ENCODE data around the gene CTNNA3.

The CTNNA3 gene

DNA sequence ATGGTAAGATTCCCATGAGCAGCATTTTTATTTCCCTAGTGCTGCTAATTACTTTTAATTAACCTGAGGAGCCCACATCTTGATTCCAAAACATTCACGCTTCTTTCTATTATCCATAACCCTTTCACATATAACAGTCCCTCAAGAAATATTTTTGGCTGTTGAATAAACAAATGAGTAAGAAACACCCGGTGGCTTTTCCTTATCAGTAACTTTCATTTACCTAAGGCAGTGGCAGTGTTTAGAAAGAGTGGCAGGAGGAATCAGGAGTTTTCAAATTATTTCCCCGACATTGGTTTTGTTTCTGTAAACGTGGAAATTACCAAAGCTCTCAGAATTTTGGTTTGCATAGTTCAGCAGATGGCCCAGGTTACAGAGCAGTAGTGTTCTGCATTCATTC, 1785.8 kb downstream of the CTNNA3 start:
- in situ Hi-C loops (cut with HindIII; ENCODE audit: low sequenced_read_pairs), result no loop called here

DNA sequence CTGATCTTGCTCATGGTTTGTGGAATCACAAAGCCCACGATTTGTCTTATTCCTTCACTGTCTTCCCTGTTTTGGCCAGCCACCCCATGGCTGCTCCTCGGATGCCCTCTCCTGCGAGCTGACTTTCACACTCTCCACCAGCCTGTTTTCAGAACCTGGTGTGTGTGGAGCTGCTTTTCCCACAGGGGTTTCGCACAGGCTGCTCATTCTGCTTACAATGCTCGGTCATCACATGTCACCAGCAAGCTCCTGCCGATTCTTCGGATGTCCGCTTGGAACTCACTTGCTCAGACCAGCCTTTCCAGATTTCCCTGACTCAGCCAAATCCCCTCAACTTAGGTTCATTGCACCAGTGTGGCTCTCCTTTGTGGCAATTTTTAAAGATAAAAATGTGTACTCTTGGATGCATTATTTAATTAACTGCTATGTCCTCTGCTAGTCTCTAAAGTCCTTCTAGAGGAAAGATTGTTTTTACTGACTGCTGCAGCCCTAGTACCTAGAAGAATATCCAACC, 1788.7 kb downstream of the CTNNA3 start:
- in situ Hi-C loops (cut with HindIII; ENCODE audit: low sequenced_read_pairs), result no loop called here

DNA sequence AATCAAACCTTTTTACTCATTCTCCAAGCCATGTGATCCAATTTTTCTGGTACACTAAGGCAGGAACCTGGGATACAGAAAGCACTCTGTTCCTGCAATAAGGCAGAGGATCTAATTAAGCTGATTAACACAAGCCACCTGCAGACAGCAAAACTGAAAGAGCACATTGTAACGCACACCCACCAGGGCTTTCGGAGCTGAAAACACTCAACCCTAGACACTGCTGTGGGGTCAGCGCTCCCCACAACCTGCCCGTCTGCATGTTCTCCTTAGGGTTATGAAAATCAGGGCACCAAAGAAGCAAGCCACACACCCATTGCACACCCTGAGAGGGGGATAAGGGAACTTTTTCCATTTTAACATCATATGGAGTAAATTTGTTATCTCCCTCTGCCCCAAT, 1792.4 kb downstream of the CTNNA3 start:
- in situ Hi-C loops (cut with HindIII; ENCODE audit: low sequenced_read_pairs), result no loop called here

DNA sequence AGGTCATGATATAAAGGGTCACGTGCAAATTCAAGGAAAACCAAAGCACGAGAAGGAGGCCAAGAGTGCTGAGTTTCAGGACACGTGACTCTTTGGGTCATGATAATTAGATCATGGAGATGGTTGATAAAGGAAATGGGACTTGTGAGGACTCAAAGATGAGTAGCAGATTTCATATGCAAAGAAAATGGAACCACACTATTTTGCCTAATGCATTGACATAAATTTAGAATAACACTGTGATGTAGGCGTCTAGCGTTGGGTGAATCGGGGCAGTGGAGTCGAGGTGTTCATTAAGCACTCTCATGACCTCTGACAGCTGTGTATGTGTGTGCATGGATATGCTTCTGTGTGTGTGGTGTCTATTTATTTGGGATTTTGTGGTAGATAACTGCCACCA, 1795.7 kb downstream of the CTNNA3 start:
- in situ Hi-C loops (cut with HindIII; ENCODE audit: low sequenced_read_pairs), result no loop called here

DNA sequence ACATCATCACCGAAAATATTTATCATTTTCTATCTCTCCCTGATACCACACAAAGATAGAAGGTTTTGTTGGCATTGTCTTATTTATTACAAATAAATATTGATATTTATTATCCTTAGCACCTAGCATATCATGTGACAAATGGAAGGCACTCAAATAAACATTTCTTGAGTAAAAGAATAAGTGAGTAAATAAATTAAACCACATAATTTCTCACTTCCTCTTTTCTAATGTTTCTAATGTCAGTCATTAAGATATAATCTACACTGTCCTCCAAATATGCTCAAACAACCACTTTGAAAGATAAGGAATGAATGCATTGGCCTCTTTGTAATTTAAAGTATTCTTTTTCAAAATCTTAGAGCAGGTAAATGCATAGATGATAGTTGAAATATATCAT, 1797.9 kb downstream of the CTNNA3 start:
- in situ Hi-C loops (cut with HindIII; ENCODE audit: low sequenced_read_pairs), result no loop called here

DNA sequence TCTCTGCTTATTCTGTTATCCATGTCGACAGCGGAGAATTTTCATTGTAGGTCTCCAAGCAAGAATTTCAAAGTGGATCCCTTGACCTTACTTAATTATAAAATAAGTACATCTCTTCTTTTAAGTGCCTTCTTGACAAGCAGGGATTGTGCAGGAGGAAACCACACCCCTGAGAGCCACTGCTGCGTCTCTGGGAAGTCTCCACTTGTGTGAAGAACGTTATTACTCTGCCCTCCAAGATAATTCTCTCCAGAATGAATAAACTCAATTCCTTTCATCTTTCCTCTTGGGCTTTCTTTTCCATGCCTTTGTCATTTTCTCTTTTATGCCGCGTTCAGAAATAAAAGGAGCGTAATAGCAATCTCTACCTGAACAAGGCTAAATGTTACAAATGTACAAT, 1801.0 kb downstream of the CTNNA3 start:
- in situ Hi-C loops (cut with HindIII; ENCODE audit: low sequenced_read_pairs), result no loop called here

DNA sequence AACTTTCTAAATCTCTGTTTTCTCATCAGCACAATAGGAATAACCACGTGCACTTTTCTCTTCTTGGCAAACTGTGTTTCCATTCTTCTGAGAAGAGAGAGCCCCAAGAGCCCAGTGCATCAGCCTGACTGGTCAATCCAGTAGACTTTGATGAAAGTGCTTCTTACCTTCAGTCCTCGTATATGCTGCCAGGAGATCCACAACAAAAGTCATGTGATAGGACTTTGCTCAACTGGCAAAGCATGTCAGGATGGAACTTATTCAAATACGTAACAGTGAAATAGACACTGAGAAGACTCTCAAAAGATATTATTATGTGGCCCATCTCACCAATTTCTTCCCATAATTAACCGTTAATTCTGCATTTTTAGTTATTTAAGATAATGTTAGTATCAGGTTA, 1801.6 kb downstream of the CTNNA3 start:
- in situ Hi-C loops (cut with HindIII; ENCODE audit: low sequenced_read_pairs), result no loop called here

DNA sequence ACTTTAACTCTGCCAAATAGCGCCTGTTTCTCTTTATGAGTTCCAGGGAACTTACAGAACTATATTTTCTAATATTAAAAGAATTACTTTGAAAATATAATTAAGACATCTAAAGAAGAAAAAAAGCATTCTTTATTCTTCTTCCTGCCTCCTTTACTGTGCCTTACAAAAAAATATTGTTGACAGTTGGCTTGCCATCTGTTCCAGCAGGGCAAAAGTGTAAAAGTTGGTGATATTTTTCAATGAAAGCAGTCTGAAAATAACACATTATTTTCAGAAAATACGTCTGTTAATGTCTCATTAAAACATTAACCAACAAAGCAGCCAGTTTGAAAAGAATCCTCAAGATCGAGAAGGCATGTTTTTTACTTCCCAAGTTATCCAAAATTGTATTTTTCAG, 1802.3 kb downstream of the CTNNA3 start:
- in situ Hi-C loops (cut with HindIII; ENCODE audit: low sequenced_read_pairs), result no loop called here

DNA sequence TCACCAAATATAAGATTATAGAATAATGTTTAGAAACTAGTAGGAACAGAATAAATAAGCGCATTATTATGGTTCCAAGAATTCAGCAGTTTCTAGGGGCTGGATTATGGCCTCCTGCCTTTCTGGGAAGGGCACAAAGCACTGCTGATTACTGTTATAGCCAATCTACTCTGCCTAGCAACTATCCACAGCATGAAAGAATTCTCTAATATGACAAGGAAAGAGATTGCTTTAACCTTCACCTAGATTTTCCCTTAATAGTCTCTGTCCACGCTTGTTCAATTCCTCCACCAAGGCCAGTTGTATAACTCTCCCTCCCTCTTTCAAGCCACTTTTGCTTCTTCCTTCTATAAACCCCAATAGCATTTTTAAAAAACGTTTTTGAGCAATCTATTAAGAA, 1803.7 kb downstream of the CTNNA3 start:
- in situ Hi-C loops (cut with HindIII; ENCODE audit: low sequenced_read_pairs), result no loop called here

DNA sequence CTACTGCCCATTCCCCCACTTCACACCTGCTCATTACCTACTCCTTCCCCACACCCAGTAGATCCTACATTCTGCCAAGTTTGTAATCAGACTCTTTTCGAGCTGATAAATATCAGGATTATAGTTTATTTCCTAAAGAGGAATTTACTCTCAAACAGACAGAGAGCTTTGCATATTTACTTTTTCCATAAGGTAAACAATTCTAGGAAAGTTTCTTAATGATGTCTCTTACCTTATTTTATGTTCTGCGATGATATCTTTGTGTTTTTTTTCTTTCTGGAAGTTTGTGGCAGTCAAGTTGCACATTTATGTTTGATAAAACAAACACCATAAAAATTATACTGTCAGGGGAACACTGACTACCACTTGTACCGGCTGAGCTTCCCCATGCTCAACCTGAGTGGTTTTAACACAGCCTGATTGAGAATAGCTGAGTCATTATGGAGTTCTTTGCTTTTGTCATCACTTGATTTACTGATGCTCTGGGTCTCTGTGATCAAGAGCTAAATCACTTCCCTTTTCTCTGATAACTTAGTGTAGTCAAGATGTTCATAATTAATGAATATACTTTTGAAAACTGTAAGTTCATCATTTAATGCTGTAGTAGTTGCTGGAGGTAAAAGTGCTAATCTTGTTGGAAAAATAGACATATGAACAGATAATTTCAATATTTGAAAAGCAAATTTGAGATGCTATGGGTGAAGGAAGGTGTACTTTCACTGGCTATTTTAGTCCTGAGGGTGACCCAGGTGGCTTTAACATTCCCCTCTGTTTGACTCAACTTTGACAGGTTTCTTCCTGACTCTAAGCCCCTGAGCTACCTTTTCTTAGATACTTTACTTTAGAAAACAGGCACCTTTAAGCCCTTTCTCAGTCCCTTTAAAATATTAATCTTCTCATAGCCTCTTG, 1804.7 kb downstream of the CTNNA3 start:
- in situ Hi-C loops (cut with HindIII; ENCODE audit: low sequenced_read_pairs), result no loop called here

DNA sequence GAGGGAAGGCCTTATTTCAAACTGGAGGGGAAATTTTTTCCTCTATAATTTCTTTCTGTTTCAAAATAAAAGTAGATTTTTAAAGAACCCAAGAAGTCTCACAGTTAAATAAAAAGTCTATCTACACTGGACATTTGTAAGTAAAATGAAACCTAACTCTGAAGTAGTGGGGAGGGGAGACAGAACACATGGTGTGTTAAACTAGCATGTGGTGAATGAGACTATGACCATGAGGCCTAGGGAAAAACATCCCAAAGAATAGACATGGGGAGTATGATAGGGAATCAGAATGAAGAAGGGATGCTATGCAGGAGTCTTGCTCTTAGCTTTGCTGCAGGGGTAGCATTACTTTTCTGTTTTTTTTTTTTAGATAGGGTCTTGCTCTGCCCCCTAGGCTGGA, 1831.5 kb downstream of the CTNNA3 start:
- in situ Hi-C loops (cut with HindIII; ENCODE audit: low sequenced_read_pairs), result no loop called here

DNA sequence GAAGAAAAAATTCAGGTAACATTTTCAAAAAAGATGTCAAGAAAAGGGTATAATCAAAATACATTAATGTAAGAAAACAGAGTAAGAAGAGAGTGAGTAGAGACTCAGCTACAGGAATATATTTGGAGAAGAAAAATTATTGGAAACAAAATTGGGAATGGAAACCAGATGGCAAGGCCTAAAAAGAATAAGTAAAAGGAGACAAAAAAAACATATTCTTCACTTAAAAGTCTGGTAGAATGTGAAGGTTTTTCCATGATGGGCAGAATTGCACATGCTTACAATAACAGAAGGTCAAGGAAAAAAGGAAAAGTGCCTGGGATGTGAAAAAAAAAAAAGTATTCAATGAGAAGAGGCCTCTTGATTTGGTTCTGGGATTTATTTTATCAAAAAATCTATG, 1832.0 kb downstream of the CTNNA3 start:
- in situ Hi-C loops (cut with HindIII; ENCODE audit: low sequenced_read_pairs), result no loop called here
